SKM-1 (cell line): ENCODE measurements around the gene HRH1.

ENCODE experiments used
- DNase-seq: peaks from one replicate; lab custom pipeline; 2025; ENCODE audit not compliant: unreplicated experiment; lab: John Stamatoyannopoulos, UW

HRH1 gene

DNA sequence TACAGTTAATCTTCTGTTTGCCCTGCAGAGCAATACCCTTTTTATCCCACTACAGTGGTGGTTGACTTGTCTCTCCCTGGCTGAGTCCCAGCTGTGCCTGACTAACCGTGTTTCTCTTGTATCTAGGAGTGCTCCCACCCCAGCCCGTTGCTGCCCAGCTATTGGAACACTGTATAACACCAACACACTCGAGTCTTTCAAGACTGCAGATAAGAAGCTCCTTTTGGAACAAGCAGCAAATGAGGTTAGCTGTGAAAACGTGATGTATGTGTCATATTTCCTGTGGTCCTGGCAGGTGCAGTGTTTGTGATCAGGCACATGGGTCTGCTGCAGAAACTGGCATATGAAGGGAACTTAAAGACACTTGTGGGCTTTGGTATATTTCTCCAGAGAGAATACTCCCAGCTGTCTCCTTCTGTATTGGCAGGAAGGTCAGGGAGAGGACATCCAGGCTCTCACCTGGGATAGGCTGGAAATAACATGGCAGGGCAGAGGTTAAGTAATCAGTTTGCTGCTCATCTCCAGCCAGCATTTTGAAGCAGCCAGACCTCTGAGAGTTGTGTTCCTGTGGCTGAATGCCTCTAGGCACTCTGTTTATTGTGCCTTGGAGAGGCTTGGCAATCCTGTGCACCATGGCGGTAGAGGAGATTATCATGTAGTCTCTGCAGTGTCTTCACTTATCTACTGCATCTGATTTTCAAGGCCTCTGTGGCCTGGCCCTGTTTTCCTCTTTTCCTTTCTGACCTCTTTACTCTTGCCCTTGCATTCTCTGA lies 152.7 kb downstream of the HRH1 start:
- no peak for DNase-seq

DNA sequence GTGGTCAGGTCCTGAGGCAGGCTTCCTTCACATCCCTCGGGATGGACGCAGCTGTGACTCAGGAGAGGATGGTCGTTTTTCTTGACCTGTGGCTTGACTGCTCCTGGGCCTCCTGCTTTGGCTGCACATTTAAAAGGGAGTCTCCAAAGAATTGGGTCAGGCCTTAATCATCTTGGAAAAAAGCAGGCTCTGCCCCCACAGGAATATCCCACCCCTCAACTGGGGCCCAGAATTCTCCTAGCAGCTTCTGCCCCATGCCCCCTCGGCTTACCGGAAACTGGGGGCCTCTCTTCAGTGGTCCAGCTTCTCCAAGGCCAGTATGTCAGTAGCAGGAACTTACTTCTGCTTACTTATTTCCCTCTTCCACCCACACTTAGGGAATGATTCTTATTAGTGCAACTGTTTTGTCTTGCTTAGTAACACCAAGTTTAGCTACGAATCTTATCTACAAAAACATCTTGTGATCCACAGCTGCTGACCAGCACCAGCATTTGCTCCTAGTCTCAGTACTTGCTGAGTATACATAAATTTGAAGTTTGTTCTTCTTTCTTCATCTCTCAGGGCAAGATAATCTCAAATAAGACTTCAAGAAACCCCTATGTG lies 153.6 kb downstream of the HRH1 start:
- no peak for DNase-seq

- no peak for DNase-seq
Observed at GRCh38 chr3:11310258-11310657, 156.0 kb downstream of the HRH1 start.

- DNase-seq, result no peak
Observed at GRCh38 chr3:11312166-11312565, 157.9 kb downstream of the HRH1 start.
